Muscle of back (tissue), 11 donors: ENCODE data around the gene CENPX. TPM values are rescaled to one million over a fixed set of nuclear protein-coding genes. Genes with fewer than 3 reads are reported as not detected.
"Not testable (repeated sequence)": the region's sequence is repeated elsewhere in the genome, so short reads cannot be mapped to it uniquely, and the experiment has no call there.

ENCODE experiments used
- DNase-seq, 3 donors: peaks; one replicate each; pipeline versions ENCODE4 v3.0.0 to v3.0.0-alpha.2; 2013
- polyA plus RNA-seq, 10 donors: library from polyadenylated mRNA; unstranded; fragments of 120-200 nt; gene quantifications; one replicate each; pipeline ENCODE4 v1.2.1, GENCODE V29; 2013; ENCODE audit not compliant: insufficient read length in 10 of 10

Gene CENPX
- polyA plus RNA-seq, 10 donors = 26.6 to 42.8 (median 31.0) TPM

- no peak for DNase-seq
Measured at GRCh38 chr17:82045936-82046484, 23.3 kb upstream of the CENPX start.

DNA sequence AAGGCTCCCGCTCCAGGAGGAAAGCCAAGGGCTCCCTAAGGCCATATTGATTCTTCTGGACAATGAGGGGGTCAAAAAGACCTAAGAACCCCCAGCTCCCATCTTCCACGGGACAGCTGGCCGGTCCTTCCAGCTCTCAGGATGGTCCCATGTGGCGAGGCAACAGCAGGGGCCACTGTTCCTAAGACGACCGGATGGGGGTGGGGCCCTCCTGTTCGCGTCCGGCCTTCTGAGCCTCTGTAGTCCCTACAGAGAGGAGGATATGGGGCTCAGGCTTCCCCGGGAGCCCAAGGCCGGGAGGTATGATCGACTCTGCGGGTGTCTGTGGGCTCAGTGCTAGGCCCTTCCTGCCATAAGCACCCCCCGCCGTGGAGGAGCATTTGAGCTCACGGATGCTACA is 20.8 kb upstream of the CENPX start:
- no peak for DNase-seq

DNA sequence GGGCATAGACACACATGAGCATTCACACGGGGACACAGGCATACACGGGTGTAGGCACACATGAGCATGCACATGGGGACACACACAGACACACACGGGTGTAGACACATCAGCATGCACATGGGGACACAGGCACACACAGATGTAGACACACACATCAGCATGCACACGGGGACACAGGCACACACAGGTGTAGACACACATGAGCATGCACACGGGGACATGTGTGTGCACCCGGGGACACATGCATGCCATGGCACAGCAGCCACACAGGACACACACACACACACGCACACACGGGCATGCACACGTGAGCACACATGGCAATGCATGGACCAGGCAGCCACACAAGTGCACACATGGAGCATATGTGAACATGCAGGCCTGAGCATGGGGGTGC is 20.0 kb upstream of the CENPX start:
- no peak for DNase-seq

DNA sequence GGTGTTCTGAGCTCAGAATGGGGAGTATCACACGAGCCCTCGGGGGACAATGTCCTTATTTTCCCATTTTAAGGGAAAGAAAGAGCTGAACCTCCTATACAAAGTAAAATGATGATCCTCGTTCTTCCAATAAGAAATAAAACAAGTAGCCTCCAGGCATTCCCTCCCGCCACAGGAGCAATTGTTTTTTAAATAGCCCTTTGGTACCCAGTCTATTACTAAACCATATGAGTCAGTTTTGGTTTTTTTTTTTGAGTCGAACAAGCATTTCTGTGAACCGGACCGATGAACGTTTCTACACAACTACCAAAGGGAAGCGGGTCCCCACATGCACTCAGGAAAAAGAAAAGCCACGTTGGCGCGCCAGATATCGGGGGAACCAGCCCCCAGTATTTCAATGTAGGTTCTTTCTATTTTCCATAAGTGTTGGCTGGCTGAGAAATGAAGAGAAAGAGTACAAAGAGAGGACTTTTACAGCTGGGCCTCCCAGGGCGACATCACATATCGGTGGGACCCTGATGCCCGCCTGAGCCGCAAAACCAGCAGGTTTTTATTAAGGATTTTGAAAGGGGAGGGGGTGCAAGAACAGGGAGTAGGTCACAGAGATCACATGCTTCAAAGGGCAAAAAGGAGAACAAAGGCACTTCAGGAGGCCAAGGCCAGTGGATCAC is 18.6 kb upstream of the CENPX start:
- no peak for DNase-seq

DNA sequence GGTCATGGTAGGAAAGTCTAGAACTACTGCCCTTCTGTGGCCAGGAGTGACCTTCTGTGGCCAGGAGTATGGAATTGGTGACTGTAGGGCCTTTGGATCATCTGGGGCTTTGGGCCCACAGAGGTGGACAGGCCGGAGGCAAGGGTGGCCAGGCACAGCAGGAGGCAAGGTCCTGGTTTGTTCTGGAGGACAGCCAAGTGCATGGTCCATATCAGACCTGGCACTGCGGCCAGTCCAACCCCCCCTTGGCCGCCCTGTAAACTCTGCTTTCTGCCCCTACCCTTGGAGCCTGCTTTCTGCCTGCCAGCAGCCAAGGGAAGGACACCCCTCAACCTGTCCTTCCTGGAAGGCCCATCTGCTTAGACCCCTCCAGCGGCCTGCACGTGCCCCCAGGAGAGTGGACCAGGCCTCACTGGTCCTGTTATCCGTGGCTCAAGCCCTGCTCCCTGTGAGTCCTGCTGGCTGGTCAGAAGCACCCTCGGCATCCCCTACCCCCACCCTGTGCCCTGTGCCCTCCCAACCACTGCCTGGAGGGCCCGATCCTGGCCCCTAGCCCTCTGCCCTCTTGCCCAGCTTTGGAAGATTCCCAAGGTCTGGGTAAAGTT is 17.1 kb upstream of the CENPX start:
- DNase-seq = no peak

- not testable (repeated sequence) for DNase-seq
Measured at GRCh38 chr17:82038796-82039409, 16.2 kb upstream of the CENPX start.

GRCh38 chr17:82037889-82038195 is 15.2 kb upstream of the CENPX start:
- DNase-seq = no peak

- peak; percentile 95 to 99 (median 95) for DNase-seq
Measured at GRCh38 chr17:82037092-82037888, 14.6 kb upstream of the CENPX start, which contains the start of gene DCXR. Gene DCXR, minus strand, starts transcription at chr17:82037697. Its CDS starts 15 bp downstream, at chr17:82037682.

DNA sequence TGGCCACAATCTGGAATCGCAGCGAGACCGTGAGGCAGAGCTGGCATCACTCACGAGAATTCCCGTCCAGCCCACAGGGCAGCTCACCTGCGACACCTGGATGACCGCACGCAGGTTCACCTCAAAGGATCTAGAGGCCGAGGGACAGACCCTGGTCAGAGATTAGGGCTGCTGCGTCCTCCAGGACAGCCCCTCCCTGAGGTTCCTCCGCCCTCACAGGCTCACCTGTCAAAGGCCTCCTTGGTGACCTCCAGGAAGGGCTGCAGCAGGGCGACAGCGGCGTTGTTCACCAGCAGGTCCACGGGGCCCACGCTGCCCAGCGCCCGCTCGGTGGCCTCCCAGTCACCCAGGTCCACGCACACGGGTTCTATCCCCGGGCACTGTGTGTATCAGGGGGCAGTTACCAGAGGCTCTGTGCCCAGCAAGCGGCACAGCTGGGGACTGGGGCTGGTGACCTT is 14.0 kb upstream of the CENPX start:
- no peak for DNase-seq

DNA sequence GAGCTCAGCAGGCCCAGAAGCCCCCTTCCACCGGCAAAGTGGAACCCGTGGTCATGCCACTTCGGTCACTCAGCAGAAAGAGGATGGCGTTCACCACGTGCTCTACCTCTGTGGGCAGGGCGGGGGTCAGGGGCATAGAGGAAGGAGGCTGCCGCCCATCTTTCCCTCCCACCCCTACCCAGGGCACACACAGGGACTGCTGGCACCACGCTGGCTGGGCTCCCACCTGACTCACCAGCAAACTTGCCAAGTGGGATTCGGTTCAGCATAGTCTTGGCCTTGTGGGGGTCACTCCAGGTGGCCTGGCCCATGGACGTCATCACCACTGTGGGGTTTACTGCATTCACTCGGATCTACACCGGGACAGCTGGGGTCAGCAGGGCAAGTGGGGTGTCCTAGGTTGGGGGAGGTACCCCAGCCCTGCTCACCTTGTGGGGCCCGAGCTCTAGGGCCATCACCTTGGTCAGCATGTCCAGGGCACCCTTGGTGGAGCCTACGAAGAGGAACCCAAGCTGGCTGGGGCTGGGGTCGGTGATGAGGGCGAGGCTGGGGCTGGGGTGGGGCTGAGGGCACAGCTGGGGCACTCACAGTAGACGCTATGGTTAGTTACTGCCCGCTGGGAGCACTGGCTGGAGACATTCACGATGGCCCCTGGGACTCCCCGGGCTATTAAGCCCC is 13.4 kb upstream of the CENPX start:
- DNase-seq = no peak

DNA sequence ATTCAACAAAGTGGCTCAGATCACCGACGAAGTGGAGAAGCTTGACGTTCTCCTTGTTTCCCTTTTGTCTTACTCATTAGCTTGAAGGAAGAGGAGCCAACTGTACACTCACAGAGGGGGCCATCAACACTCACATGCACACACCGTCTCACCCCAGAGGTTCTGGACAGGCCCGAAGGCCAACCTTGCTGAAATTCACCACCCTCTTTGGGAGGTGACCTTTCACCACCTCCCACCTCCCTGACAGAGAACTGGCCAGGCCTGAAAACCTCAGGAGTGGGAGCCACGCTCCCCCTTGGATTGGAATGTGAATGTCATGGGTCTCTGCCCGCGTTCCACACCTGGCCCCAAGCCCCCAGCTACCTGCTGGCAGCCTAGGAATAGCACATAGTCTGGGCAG is 12.8 kb upstream of the CENPX start:
- DNase-seq = no peak

- DNase-seq = no peak
Measured at GRCh38 chr17:82034371-82035011, 11.8 kb upstream of the CENPX start.

DNA sequence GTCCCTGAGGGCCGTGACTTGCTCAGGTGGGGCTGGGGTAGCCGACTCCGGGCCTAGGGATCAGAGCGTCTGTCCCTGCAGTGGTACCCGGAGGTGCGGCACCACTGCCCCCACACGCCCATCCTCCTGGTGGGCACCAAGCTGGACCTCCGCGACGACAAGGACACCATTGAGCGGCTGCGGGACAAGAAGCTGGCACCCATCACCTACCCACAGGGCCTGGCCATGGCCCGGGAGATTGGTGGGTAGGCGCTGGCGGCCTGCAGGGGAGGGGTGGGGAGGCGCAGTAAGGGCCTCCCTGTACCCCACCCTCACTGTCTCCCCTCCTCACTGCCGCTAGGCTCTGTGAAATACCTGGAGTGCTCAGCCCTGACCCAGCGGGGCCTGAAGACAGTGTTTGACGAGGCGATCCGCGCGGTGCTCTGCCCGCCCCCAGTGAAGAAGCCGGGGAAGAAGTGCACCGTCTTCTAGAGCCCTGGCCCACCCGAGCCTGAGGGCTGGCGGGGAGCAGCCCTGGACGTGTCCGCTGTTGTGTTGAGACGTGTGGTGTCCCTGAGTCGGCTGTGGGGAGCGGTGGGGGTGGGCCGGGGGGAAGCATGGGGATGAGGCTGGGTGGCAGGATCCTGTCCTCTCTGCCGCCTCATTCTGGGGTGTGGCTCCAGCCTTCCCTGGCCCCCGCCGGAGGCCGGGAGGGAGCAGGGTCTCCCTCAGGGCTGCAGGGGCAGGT is 10.8 kb upstream of the CENPX start:
- no peak for DNase-seq

DNA sequence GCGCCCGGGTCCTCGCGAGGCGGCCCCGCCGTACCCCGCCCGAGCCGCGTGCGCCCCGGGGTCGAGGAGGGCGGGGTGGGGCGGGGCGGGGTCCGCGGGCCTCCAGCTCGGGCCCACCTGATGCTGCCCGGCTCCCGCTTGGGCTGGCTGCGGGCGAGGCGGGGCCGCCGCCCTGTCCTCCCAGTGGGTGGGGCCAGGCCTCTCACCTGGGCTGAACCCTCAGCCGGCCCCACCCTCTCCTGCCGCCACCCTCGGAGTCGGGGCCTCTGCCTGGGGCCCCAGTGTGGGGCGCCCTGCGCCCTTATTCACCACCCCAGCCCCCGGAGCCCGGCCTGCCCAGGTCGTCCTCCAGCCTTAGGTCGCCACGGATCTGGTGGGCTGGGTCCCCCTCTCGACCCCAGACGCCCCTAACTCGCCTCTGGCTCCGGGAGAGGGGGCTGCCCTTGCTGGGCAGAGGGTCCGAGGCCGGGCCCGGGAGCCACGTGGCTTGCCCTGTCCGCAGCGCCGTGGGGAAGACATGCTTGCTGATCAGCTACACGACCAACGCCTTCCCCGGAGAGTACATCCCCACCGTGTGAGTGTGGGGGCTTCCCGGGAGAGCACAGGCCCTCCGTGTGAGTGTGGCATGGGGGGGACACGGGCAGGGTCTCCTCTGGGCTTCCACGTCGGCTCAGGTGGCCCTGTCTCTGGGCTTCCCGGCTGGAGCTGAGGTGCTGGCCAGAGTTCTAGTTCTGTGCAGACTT is 9.4 kb upstream of the CENPX start:
- no peak for DNase-seq

- peak in 1 of 3 donors; percentile 44 for DNase-seq
Measured at GRCh38 chr17:82031303-82031884, 8.7 kb upstream of the CENPX start, which contains the start of gene RAC3. Gene RAC3, plus strand, starts transcription at chr17:82031678. Its CDS starts 84 bp downstream, at chr17:82031762.

DNA sequence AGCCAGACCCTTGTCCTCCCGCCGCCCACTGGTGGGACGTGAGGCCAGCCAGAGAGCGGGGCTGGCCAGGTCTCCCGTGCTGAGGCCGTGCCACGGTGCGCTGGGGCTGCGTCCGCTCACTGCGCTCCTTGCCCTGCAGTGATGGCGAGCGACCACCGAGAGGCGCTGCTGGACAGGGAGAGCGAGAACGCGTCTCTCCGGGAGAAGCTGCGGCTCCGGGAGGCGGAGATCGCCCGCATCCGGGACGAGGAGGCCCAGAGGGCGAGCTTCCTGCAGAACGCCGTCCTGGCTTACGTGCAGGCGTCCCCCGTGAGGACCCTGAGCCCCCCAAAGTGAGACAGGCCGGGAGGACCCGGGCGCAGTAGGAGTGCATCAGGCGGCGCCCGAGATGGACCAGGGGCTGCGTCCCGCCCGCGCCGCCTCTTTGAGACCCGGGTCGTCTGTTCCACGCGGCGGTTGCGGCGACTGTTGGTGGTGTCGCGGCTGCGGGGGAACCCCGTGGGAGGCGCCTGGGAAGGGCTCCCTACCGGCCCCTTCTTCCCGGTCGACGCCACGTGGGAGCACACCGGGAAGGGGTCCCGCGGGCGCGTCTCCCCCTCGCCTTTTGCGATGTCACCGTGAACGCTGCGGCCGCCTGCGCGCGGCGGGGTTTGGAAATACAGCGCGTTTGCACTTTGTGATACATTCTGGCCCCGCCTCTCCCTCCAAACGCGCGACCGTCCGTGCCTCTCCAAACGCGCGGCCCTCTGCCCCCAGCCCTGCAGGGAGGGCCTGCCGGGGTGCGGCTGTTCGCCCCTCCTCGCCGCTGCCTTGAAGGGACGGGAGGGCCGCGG is 8.0 kb upstream of the CENPX start:
- DNase-seq = peak; percentile 63 to 94 (median 89)

- DNase-seq = no peak
Measured at GRCh38 chr17:82029990-82030469, 7.4 kb upstream of the CENPX start.

GRCh38 chr17:82029391-82029790 is 6.7 kb upstream of the CENPX start:
- DNase-seq = no peak
